Mammary epithelial cell (primary cell): ENCODE measurements around the gene PARD3B.

Experiments
- CTCF ChIP-seq, 2 donors: IDR thresholded peaks in 1 of 2; conservative IDR thresholded peaks in 1 of 2; 2 replicates each; pipeline ENCODE4 v1.5.1; 2011 to 2012; ENCODE audit warnings: inconsistent platforms in 2 of 2, low read length in 2 of 2, mild to moderate bottlenecking in 2 of 2, control low read depth in 1 of 2, low read depth in 1 of 2; ENCODE audit not compliant: insufficient read depth in 1 of 2; ENCODE audit errors: extremely low read depth in 1 of 2
- EZH2 ChIP-seq: IDR thresholded peaks from 2 replicates; pipeline ENCODE4 v1.6.1; 2012; ENCODE audit warnings: low read length, inconsistent platforms, borderline replicate concordance

- TF ChIP-seq CTCF (conservative IDR thresholded peaks at IDR 0.05 in 1 of 2, IDR thresholded peaks at IDR 0.05 in 1 of 2; ENCODE audit: extremely low read depth in 1 of 2, insufficient read depth in 1 of 2, low read depth in 1 of 2, low read length in 2 of 2) (no peak), EZH2 (no peak)
Measured at GRCh38 chr2:204573221-204573620, 27.9 kb downstream of the PARD3B start.
